Measurements from ENCODE around the gene CPT1C.

The CPT1C gene

GRCh38 chr19:49749055-49749716, 58.3 kb downstream of the CPT1C start:
- TF ChIP-seq, protein P1, sequence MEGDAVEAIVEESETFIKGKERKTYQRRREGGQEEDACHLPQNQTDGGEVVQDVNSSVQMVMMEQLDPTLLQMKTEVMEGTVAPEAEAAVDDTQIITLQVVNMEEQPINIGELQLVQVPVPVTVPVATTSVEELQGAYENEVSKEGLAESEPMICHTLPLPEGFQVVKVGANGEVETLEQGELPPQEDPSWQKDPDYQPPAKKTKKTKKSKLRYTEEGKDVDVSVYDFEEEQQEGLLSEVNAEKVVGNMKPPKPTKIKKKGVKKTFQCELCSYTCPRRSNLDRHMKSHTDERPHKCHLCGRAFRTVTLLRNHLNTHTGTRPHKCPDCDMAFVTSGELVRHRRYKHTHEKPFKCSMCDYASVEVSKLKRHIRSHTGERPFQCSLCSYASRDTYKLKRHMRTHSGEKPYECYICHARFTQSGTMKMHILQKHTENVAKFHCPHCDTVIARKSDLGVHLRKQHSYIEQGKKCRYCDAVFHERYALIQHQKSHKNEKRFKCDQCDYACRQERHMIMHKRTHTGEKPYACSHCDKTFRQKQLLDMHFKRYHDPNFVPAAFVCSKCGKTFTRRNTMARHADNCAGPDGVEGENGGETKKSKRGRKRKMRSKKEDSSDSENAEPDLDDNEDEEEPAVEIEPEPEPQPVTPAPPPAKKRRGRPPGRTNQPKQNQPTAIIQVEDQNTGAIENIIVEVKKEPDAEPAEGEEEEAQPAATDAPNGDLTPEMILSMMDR (IDR thresholded peaks at IDR 0.05), result no peak
- no peak for TF ChIP-seq ZFX (IDR thresholded peaks at IDR 0.05; ENCODE audit: borderline replicate concordance)
- no peak overlapping the region for H3K27ac ChIP-seq

DNA sequence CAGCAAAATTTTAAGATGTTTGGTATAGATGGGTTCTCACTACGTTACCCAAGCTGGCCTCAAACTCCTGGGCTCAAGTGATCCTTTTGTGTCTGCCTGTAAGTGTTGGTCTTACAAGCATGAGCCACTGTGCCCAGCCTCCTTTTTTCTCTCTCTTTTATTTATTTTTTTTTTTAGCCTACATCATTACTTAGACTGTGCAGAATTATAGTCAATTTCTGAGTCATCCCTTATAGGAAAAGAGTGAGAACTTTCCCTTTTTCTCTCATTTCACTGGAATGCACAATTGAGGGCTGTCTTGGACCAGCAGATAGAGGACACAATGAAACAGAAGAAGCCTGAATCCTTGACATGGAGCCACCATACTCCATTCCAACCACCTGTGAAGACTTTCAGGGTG, 58.9 kb downstream of the CPT1C start:
- TF ChIP-seq, protein P1 (IDR thresholded peaks at IDR 0.05), result no peak
- TF ChIP-seq ZFX (IDR thresholded peaks at IDR 0.05; ENCODE audit: borderline replicate concordance), result no peak
- H3K27ac ChIP-seq, result no peak overlapping the region

DNA sequence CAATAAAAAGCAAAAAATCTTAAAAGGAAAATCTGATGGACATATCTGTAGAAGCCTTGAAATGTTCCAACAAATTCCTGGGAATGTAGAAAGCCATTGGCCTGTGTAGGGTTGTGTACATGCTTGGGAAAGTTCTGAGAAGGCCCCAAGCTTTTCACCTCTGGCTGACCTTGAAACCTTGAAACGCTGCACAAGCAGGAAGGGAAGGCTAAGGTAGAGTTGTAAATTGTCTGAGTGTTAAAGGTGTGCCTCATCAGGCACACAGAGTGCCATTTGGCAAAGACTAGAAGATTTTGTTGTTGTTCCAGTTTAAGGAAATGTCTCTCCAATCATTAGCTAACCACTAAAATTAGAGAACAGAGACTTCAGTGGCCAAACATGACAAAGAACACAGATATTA, 61.8 kb downstream of the CPT1C start:
- TF ChIP-seq, protein P1 (IDR thresholded peaks at IDR 0.05), result no peak
- no peak for TF ChIP-seq ZFX (IDR thresholded peaks at IDR 0.05; ENCODE audit: borderline replicate concordance)
- H3K27ac ChIP-seq, result no peak overlapping the region

- H3K27ac ChIP-seq, result no peak overlapping the region
- TF ChIP-seq, protein P1 (IDR thresholded peaks at IDR 0.05), result no peak
- no peak for TF ChIP-seq ZFX (IDR thresholded peaks at IDR 0.05; ENCODE audit: borderline replicate concordance)
Observed at GRCh38 chr19:49755956-49756355, 65.0 kb downstream of the CPT1C start.

- TF ChIP-seq, protein P1 (IDR thresholded peaks at IDR 0.05), result no peak
- no peak for TF ChIP-seq ZFX (IDR thresholded peaks at IDR 0.05; ENCODE audit: borderline replicate concordance)
- H3K27ac ChIP-seq, result no peak overlapping the region
Observed at GRCh38 chr19:49758292-49758691, 67.4 kb downstream of the CPT1C start.

GRCh38 chr19:49761249-49761624, 70.3 kb downstream of the CPT1C start:
- no peak for TF ChIP-seq ZFX (IDR thresholded peaks at IDR 0.05; ENCODE audit: borderline replicate concordance)
- TF ChIP-seq, protein P1 (IDR thresholded peaks at IDR 0.05), result no peak
- no peak overlapping the region for H3K27ac ChIP-seq

DNA sequence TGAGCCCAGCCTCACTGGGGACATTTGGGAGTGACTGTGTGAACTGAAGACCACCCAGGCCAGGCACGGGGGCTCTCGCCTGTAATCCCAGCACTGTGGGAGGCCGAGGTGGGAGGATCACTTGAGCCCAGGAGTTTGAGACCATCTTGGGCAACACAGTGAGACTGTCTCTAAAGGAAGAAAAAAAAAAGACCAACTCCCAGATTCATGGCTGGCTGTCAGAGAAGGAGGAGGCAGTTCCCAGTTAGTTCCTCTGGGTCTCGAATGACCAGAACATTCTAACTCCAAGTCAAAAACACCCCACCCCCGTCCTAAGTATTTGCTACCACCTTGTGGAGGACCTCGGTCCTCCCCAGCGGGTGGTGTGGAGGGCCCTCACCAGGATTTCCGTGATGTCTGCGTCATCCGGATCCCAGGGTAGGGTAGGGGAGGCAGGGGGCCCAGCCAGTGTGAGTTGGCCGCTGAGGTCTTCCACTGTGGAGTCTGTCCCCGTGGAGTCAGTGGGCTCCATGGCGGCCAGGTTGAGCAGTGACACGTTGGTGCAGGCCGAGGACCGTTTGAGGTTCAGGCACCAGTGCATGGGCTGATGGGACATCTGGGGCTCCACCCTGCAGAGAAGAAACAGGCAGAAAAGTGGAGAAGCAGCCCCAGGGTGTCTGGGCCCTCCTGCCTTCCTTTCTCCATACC, 70.9 kb downstream of the CPT1C start:
- TF ChIP-seq ZFX (IDR thresholded peaks at IDR 0.05; ENCODE audit: borderline replicate concordance), result no peak
- no peak overlapping the region for H3K27ac ChIP-seq
